ENCODE data around the gene PPIH.

- TF ChIP-seq CTCF (IDR thresholded peaks at IDR 0.05) (no peak), POLR2AphosphoS5 (IDR thresholded peaks at IDR 0.05; ENCODE audit: insufficient read depth in 1 of 2, low read depth in 1 of 2) (no peak)
Observed at GRCh38 chr1:42713293-42713692, 55.1 kb downstream of the PPIH start.

Data from vagina (tissue), 2 donors.